ENCODE measurements around the gene AVPR2.

AVPR2 gene

DNA sequence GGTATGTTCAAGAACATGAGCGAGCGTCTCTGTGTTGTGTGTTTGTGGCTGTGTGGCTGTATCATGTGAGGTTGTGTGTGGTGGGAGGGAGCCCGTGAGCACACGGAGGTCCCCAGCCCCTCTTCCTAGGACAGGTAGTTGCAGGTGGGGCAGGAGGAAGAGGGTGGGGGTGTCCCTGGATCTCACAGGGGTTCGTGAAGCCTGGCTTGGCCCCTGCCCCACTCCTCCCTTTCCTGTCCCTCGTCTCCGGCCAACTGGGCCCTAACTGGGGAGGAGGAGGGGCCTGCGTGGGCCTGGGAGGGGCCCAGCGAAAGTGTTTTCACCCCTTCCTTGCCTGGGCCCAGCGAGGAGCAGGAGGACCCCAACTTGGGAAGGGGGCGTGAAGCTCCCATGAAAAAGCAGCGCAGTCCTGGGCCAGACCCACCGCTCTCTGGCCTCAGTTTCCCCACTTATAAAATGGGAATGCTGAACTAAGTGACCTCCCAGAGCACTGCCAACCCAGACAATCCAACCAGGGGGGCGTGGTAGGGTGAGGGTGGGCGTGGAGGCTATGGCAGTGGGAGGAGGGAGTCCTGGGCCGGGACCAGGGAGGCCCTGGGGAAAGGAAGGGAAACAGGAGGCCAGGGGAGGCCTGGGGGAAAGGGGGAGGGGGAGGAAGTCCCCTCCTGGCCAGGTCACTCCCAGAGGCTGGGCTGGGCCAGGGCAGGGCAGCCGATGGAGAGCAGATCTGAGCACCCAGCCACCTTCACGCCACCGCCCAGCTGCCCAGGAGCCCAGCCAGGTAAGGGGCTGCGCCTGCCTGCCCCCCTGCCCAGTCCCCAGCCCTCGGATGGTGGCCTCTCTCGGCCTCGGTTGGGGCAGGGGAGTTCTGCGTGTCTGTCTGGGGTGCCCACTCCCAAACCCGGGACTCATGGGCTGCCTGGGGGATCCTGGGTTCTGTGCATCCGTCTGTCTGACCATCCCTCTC is at the start of gene AVPR2:
AVPR2 (plus strand) TSS at position 683 of the 967 bp plus-strand sequence. CDS start 473 bp downstream, outside the sequence.
- no peak within 1 kb of the TSS for H3K4me3 ChIP-seq (ENCODE audit: low read depth in 1 of 2, low read length in 2 of 2)
- no peak within 1 kb of the TSS for H3K27ac ChIP-seq (ENCODE audit: low read depth, low read length)

DNA sequence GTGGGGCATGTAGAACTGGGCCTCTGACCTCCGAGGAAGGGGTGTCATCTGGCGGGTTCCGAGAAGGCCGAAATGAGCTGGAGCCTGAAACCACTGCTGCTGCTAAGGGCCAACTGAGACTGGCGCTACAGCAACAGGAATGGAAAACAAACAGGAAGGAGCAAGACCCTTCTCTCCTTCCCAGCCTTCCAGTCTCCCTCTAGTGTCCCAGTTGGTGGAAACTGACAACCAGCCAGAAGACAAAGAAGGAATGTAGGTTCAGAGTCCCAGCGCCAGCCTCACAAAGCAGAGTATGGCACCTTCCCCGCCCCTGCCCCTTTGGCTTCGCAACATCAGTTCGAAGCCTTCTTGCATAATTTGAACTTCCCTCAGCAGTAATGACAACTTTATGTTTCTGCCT is 49.8 kb upstream of the AVPR2 start:
- no peak overlapping the region for H3K4me3 ChIP-seq (ENCODE audit: low read depth in 1 of 2, low read length in 2 of 2)
- no peak overlapping the region for H3K27ac ChIP-seq (ENCODE audit: low read depth, low read length)
- peaks cover 0 to 27% of the 10 kb centered on the region in 2 donors for H3K27me3 ChIP-seq (ENCODE audit: control insufficient read depth in 1 of 2, insufficient read depth in 2 of 2, low read length in 2 of 2)
- no peaks in the 10 kb centered on the region for H3K36me3 ChIP-seq (ENCODE audit: insufficient read depth, low read length)
- no peak overlapping the region for H3K9ac ChIP-seq (ENCODE audit: low read length)
- no peaks in the 10 kb centered on the region for H3K4me1 ChIP-seq (ENCODE audit: insufficient read depth, low read length)
- H3K9me3 ChIP-seq (ENCODE audit: low read length), result no peaks in the 10 kb centered on the region

More for the DNA sequence above, at the start of gene AVPR2:
- Histone ChIP-seq H3K27me3 (ENCODE audit: control insufficient read depth in 1 of 2, insufficient read depth in 2 of 2, low read length in 2 of 2) (peaks cover 0 to 26% of the 10 kb centered on the region in 2 donors), H3K4me1 (ENCODE audit: insufficient read depth, low read length) (peaks cover 13% of the 10 kb centered on the region), H3K9ac (ENCODE audit: low read length) (no peak within 1 kb of the TSS), H3K9me3 (ENCODE audit: low read length) (no peaks in the 10 kb centered on the region), H3K36me3 (ENCODE audit: insufficient read depth, low read length) (no peaks in the 10 kb centered on the region)

DNA sequence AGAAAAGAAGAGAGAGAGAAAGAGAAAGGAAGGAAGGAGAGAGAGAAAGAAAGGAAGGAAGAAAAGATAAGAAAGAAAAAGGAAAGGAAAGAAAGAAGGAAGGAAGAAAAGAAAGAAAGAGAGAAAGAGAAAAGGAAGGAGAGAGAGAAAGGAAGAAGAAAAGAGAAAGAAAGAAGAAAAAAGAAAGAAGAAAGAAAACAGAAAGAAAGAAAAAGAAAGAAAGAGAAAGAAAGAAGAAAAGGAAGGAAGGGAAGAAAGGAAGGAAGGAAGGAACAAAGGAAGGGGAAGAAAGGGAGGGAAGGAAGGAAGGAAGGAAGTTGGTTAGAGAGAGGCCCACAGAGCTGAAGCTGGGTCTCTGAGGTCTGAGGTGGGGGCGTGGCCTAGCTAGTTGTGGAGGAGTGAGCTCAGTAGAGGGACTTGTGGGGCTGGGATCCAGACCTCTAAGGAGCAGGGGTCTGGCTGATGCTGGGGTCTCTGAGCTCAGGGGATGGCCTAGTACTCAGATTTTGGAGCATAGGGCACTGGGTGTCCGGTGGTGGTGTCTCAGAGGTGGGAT is 47.0 kb upstream of the AVPR2 start:
- Histone ChIP-seq H3K27ac (ENCODE audit: low read depth, low read length) (no peak overlapping the region), H3K4me1 (ENCODE audit: insufficient read depth, low read length) (no peaks in the 10 kb centered on the region), H3K9me3 (ENCODE audit: low read length) (no peaks in the 10 kb centered on the region), H3K27me3 (ENCODE audit: control insufficient read depth in 1 of 2, insufficient read depth in 2 of 2, low read length in 2 of 2) (peaks cover 0 to 25% of the 10 kb centered on the region in 2 donors), H3K4me3 (ENCODE audit: low read depth in 1 of 2, low read length in 2 of 2) (no peak overlapping the region), H3K9ac (ENCODE audit: low read length) (no peak overlapping the region), H3K36me3 (ENCODE audit: insufficient read depth, low read length) (no peaks in the 10 kb centered on the region)

DNA sequence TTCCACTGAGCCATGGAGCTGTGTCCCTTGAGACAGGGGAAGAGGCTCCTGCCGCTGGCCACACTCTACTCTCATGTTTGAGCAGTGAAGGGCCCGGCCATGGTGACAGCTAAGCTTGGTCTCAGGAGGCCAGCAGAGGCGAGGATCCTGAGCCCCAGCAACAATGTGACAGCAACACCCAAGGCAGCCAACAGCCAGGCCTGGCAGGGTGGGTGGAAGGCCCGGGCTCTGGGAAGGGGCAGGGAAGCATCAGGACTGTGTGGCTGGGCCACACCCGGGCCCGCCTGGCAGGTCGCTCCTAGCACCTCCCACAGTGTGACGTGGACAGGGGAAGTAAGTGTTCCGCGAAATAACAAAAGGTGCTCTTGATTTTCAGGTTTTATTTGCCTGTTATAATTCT is 43.3 kb upstream of the AVPR2 start:
- peaks cover 0 to 30% of the 10 kb centered on the region in 2 donors for H3K27me3 ChIP-seq (ENCODE audit: control insufficient read depth in 1 of 2, insufficient read depth in 2 of 2, low read length in 2 of 2)
- no peaks in the 10 kb centered on the region for H3K9me3 ChIP-seq (ENCODE audit: low read length)
- no peak overlapping the region for H3K27ac ChIP-seq (ENCODE audit: low read depth, low read length)
- H3K4me1 ChIP-seq (ENCODE audit: insufficient read depth, low read length), result no peaks in the 10 kb centered on the region
- H3K4me3 ChIP-seq (ENCODE audit: low read depth in 1 of 2, low read length in 2 of 2), result no peak overlapping the region
- no peak overlapping the region for H3K9ac ChIP-seq (ENCODE audit: low read length)
- no peaks in the 10 kb centered on the region for H3K36me3 ChIP-seq (ENCODE audit: insufficient read depth, low read length)

DNA sequence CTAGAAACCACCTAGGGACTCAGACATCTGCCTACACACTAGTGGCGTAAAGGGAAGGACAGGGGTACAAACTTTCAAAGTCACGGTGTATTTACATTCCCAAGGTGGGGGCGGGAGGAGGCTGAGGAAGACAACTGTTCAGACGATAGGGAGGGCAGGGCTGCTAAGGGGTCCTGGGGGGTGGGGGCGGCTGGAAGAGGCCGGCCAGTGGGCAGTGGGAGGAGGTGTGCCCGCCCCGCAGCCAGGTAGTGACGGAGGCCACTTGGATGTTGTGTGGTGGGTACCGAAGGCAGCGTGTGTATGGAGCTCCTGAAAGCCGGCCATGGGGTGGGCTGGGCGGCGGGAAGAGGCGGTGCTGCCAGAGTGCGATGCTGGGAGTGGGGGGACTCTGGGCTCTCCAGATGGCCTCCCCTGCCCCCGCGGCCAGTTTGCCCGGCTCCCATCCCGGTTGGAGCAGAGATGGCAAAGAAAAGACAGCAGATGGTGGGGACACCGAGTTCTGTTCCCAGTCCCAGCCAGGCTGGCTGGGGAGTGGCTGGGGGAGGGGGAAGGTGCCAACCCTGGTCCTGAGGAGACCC is 42.7 kb upstream of the AVPR2 start:
- Histone ChIP-seq H3K27ac (ENCODE audit: low read depth, low read length) (no peak overlapping the region), H3K9ac (ENCODE audit: low read length) (no peak overlapping the region), H3K36me3 (ENCODE audit: insufficient read depth, low read length) (no peaks in the 10 kb centered on the region), H3K4me1 (ENCODE audit: insufficient read depth, low read length) (no peaks in the 10 kb centered on the region), H3K9me3 (ENCODE audit: low read length) (no peaks in the 10 kb centered on the region), H3K27me3 (ENCODE audit: control insufficient read depth in 1 of 2, insufficient read depth in 2 of 2, low read length in 2 of 2) (peaks cover 0 to 23% of the 10 kb centered on the region in 2 donors), H3K4me3 (ENCODE audit: low read depth in 1 of 2, low read length in 2 of 2) (no peak overlapping the region)

DNA sequence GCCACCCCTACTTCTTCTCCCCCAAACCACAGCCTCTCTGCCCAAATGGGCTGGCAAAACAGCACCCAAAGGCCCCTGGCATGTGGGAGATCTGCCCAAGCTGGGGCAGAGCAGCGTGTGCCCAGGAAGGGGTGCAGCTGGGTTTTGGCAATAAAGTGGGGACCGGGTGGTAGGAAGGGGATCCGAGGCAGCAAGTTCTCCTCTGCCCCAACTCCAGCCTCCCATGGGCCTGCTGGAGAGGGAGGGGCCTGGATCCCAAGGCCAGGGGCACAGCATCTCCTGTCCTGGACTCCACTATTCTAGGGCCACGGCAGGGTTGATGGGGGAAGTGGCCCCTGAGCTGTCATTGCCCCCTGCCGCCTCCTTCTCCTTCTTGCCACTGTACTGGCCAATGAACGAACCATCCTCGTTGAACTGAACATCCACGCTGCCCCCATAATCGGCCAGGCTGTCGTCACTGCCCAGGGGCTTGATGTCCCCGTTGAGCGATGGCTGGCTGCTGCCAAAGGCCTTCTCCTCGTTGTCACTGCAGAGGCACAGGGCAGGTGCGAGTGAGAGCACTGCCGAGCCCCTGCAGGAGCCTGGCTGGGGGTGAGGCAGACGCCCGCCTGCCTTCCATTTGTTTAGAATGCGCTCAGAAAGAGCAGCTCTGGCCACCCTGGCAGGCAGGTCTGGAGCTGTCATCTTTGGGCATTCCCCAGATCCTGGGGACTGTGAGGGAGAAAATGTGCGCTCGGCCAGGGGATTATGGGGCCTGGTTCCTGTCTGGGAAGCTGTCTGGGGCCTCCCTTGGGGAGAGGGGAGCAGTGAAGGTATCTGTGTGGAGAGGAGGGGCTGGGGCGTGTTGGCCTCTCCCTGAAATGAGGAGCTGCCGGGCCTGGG is 41.9 kb upstream of the AVPR2 start:
- Histone ChIP-seq H3K4me3 (ENCODE audit: low read depth in 1 of 2, low read length in 2 of 2) (no peak overlapping the region), H3K36me3 (ENCODE audit: insufficient read depth, low read length) (no peaks in the 10 kb centered on the region), H3K4me1 (ENCODE audit: insufficient read depth, low read length) (no peaks in the 10 kb centered on the region), H3K27ac (ENCODE audit: low read depth, low read length) (no peak overlapping the region), H3K9ac (ENCODE audit: low read length) (no peak overlapping the region), H3K27me3 (ENCODE audit: control insufficient read depth in 1 of 2, insufficient read depth in 2 of 2, low read length in 2 of 2) (peaks cover 0 to 20% of the 10 kb centered on the region in 2 donors), H3K9me3 (ENCODE audit: low read length) (no peaks in the 10 kb centered on the region)

DNA sequence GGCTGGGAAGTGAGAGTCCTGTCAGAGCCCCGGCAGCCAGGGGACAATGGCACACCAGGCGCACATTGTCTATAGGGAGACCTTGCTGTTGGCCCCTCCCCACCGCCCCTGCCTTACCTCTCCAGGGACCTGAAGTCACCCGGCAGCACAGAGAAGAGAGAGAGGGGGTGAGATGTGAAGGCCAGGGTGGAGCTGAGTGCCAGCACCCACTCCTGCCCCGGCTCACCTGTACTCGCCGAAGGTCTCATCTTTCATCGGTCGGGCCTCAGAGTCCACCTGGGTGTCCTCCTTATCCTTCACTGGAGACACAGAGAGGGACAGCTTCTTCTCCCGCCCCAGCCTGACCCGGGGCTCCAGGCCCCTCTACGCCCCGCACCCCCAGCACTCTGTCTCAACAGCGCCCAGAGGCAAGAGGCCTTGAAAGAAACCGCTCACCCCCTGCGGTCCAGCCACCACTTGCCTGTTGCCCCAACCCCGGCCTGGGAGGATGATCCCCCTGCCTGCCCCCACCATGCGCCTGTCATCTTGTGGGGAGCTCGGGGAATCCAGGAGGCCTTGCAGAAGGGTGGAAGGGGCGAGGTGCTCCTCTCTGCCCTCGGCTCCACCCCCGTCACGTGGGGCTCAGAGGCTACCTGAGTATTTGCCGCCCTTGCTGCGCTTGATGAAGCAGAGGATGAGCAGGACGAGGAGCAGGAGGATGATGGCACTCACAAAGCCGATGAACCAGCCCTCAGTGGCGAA is 41.1 kb upstream of the AVPR2 start:
- Histone ChIP-seq H3K27ac (ENCODE audit: low read depth, low read length) (no peak overlapping the region), H3K9ac (ENCODE audit: low read length) (no peak overlapping the region), H3K4me1 (ENCODE audit: insufficient read depth, low read length) (no peaks in the 10 kb centered on the region), H3K9me3 (ENCODE audit: low read length) (no peaks in the 10 kb centered on the region), H3K4me3 (ENCODE audit: low read depth in 1 of 2, low read length in 2 of 2) (no peak overlapping the region), H3K27me3 (ENCODE audit: control insufficient read depth in 1 of 2, insufficient read depth in 2 of 2, low read length in 2 of 2) (peaks cover 0 to 20% of the 10 kb centered on the region in 2 donors), H3K36me3 (ENCODE audit: insufficient read depth, low read length) (no peaks in the 10 kb centered on the region)

DNA sequence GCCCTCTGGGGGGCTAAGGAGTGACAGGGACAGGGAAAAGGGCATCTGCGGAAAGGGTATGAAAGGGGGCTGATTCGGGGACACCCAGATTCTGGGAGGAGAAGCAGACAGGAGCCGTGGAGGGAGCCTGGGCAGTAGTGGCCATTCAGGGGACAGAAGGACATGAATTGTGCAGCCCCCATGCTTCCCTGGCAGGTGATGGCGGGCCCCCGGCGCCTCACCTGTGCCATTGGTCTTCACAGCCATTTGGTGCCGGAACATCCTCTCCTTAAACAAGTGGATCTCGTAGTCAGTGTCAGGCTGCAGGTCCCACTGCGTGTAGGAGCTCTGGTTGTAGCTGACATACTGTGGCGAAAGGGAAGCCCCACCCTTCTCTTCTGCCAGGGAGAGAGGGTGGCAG is 40.4 kb upstream of the AVPR2 start:
- H3K9ac ChIP-seq (ENCODE audit: low read length), result no peak overlapping the region
- no peaks in the 10 kb centered on the region for H3K36me3 ChIP-seq (ENCODE audit: insufficient read depth, low read length)
- no peaks in the 10 kb centered on the region for H3K9me3 ChIP-seq (ENCODE audit: low read length)
- peaks cover 0 to 20% of the 10 kb centered on the region in 2 donors for H3K27me3 ChIP-seq (ENCODE audit: control insufficient read depth in 1 of 2, insufficient read depth in 2 of 2, low read length in 2 of 2)
- H3K4me3 ChIP-seq (ENCODE audit: low read depth in 1 of 2, low read length in 2 of 2), result no peak overlapping the region
- H3K27ac ChIP-seq (ENCODE audit: low read depth, low read length), result no peak overlapping the region
- no peaks in the 10 kb centered on the region for H3K4me1 ChIP-seq (ENCODE audit: insufficient read depth, low read length)

DNA sequence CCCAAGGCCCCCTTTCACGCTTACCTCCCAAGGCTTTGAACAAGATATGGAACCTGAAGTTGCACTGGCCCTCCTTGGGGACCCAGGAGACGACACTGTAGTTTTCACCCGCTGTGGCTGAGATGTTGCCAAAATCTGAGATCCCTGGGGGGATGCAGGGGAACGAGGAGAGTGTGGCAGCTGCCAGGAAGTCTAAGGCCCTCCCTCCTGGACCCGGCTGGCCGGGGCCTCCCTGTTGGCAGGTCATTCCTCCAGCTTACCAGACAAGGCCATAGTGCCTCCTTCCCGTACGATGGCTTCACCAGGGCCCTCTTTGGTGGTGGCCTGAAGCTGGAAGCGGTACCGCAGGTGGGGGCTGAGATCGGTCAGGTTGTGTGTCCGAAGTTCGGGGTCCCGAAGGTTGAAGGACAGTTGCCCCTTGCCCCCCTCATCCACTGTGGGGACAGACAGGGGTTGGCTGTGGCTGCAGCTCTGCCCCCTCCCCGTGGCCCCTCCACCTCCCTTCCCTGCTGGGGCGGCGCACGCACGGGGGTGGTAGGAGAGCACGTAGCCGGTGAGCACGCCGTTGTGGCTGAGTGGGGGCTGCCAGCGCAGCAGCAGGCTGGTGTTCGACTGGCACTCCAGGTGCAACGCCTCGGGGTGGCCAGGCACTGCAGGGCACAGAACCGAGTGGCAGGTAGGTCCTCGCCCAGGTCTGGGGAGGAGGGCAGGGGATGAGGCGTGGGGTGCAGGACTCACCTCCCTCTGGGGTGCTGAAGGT is 39.7 kb upstream of the AVPR2 start:
- Histone ChIP-seq H3K27me3 (ENCODE audit: control insufficient read depth in 1 of 2, insufficient read depth in 2 of 2, low read length in 2 of 2) (peaks cover 0 to 25% of the 10 kb centered on the region in 2 donors), H3K9me3 (ENCODE audit: low read length) (no peaks in the 10 kb centered on the region), H3K4me3 (ENCODE audit: low read depth in 1 of 2, low read length in 2 of 2) (no peak overlapping the region), H3K4me1 (ENCODE audit: insufficient read depth, low read length) (no peaks in the 10 kb centered on the region), H3K9ac (ENCODE audit: low read length) (no peak overlapping the region), H3K36me3 (ENCODE audit: insufficient read depth, low read length) (no peaks in the 10 kb centered on the region), H3K27ac (ENCODE audit: low read depth, low read length) (no peak overlapping the region)

DNA sequence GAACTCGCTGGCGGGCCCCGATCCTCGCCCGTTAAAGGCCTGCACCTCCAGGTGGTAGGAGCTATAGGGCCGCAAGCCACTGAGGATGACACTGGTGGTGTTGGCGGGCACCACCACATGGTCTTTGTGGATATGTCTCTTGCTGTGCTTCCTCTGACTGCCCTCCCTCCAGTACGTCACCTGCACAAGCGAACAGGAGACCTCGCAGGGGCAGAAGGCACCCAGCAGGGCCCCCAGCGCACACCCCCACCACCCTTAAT is 39.2 kb upstream of the AVPR2 start:
- no peak overlapping the region for H3K9ac ChIP-seq (ENCODE audit: low read length)
- no peaks in the 10 kb centered on the region for H3K4me1 ChIP-seq (ENCODE audit: insufficient read depth, low read length)
- H3K36me3 ChIP-seq (ENCODE audit: insufficient read depth, low read length), result no peaks in the 10 kb centered on the region
- no peak overlapping the region for H3K4me3 ChIP-seq (ENCODE audit: low read depth in 1 of 2, low read length in 2 of 2)
- H3K27ac ChIP-seq (ENCODE audit: low read depth, low read length), result no peak overlapping the region
- peaks cover 0 to 29% of the 10 kb centered on the region in 2 donors for H3K27me3 ChIP-seq (ENCODE audit: control insufficient read depth in 1 of 2, insufficient read depth in 2 of 2, low read length in 2 of 2)
- H3K9me3 ChIP-seq (ENCODE audit: low read length), result no peaks in the 10 kb centered on the region
